Measurements from ENCODE around the gene PGLYRP2. TPM values are rescaled to one million over a fixed set of nuclear protein-coding genes. Genes with fewer than 3 reads are reported as not detected.

The PGLYRP2 gene
- polyA plus RNA-seq, 1 of the 3 experiments (the other 2 are of a cell fraction): not detected

- TF ChIP-seq, protein P1, sequence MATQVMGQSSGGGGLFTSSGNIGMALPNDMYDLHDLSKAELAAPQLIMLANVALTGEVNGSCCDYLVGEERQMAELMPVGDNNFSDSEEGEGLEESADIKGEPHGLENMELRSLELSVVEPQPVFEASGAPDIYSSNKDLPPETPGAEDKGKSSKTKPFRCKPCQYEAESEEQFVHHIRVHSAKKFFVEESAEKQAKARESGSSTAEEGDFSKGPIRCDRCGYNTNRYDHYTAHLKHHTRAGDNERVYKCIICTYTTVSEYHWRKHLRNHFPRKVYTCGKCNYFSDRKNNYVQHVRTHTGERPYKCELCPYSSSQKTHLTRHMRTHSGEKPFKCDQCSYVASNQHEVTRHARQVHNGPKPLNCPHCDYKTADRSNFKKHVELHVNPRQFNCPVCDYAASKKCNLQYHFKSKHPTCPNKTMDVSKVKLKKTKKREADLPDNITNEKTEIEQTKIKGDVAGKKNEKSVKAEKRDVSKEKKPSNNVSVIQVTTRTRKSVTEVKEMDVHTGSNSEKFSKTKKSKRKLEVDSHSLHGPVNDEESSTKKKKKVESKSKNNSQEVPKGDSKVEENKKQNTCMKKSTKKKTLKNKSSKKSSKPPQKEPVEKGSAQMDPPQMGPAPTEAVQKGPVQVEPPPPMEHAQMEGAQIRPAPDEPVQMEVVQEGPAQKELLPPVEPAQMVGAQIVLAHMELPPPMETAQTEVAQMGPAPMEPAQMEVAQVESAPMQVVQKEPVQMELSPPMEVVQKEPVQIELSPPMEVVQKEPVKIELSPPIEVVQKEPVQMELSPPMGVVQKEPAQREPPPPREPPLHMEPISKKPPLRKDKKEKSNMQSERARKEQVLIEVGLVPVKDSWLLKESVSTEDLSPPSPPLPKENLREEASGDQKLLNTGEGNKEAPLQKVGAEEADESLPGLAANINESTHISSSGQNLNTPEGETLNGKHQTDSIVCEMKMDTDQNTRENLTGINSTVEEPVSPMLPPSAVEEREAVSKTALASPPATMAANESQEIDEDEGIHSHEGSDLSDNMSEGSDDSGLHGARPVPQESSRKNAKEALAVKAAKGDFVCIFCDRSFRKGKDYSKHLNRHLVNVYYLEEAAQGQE (IDR thresholded peaks at IDR 0.05; ENCODE audit: low read depth, low read length): no peak
- no peak for TF ChIP-seq FOXJ3 (CRISPR knock-in tag; IDR thresholded peaks at IDR 0.05)
- TF ChIP-seq ZBTB33 (IDR thresholded peaks at IDR 0.05; ENCODE audit: borderline replicate concordance, low read depth): no peak
- TF ChIP-seq, protein P2, sequence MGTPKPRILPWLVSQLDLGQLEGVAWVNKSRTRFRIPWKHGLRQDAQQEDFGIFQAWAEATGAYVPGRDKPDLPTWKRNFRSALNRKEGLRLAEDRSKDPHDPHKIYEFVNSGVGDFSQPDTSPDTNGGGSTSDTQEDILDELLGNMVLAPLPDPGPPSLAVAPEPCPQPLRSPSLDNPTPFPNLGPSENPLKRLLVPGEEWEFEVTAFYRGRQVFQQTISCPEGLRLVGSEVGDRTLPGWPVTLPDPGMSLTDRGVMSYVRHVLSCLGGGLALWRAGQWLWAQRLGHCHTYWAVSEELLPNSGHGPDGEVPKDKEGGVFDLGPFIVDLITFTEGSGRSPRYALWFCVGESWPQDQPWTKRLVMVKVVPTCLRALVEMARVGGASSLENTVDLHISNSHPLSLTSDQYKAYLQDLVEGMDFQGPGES (IDR thresholded peaks at IDR 0.05; ENCODE audit: low read depth, low read length): no peak
- TF ChIP-seq CHD2 (IDR thresholded peaks at IDR 0.05; ENCODE audit: low read length, partially characterized antibody): no peak
- TF ChIP-seq SIN3A (IDR thresholded peaks at IDR 0.05; ENCODE audit: borderline replicate concordance, low read depth, low read length): no peak
- TF ChIP-seq USF1 (IDR thresholded peaks at IDR 0.05; ENCODE audit: borderline replicate concordance, low read depth): no peak
- no peak for TF ChIP-seq RFX5 (IDR thresholded peaks at IDR 0.05; ENCODE audit: low read length)
Measured at GRCh38 chr19:15488489-15489226, 9.4 kb upstream of the PGLYRP2 start (continued).

DNA sequence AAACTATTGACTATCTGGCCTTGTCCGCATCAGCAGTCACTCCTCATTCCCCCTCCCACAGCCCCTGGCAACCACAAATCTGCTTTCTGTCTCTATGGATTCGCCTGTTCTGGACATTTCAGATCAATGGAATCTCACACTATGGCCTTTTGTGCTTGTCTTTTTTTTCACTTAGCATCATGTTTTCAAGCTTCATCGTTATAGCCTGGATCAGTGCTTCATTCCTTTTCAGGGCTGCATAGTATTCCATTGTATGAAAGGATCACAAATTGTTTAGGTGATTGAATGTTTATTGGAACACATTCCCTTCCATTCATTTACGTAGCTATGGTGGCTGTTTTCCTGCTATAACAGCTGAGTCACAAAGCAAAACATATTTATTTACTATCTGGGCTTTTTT is 7.7 kb upstream of the PGLYRP2 start:
- POLR2A ChIA-PET: no interaction called here
- Histone ChIP-seq H3K9me2 (no peaks in the 10 kb centered on the region), H3K4me2 (no peak overlapping the region), H3K4me3 (ENCODE audit: low read depth in 2 of 2, low read length in 1 of 2) (no peak overlapping the region), H3F3A (replicated peaks; ENCODE audit: insufficient read depth) (no peaks in the 10 kb centered on the region), H4K20me1 (ENCODE audit: insufficient read depth) (no peaks in the 10 kb centered on the region), H3K27ac (ENCODE audit: low read depth in 2 of 2, low read length in 1 of 2) (no peak overlapping the region), H2AFZ (ENCODE audit: low read depth) (no peak overlapping the region), H3K4me1 (ENCODE audit: control insufficient read depth in 1 of 2, insufficient read depth in 2 of 2, low read depth in 1 of 2, low read length in 1 of 2) (no peaks in the 10 kb centered on the region), H3K27me3 (ENCODE audit: insufficient read depth) (no peaks in the 10 kb centered on the region; the same call in 1 of the 2 replicates), H3K9ac (no peak overlapping the region), H3K36me3 (replicated peaks in 1 of 2; ENCODE audit: control insufficient read depth in 1 of 2, insufficient read depth in 2 of 2, low read length in 1 of 2) (no peaks in the 10 kb centered on the region), H3K9me3 (no peaks in the 10 kb centered on the region), H3K79me2 (ENCODE audit: insufficient read depth) (no peaks in the 10 kb centered on the region)
- WGBS (ENCODE audit: low lambda C conversion rate): 39% methylated on average over 4 of the region's 4 CpGs
- no peak for DNase-seq
- CTCF ChIA-PET: no interaction called here
- TF ChIP-seq JUND (IDR thresholded peaks at IDR 0.05) (no peak), RXRA (IDR thresholded peaks at IDR 0.05; ENCODE audit: borderline replicate concordance, low read depth) (no peak), EP300 (IDR thresholded peaks at IDR 0.05; ENCODE audit: borderline replicate concordance in 1 of 2, low read depth in 1 of 2, low read length in 1 of 2) (no peak), SIN3A (IDR thresholded peaks at IDR 0.05; ENCODE audit: borderline replicate concordance, low read depth, low read length) (no peak), POLR2AphosphoS5 (IDR thresholded peaks at IDR 0.05; ENCODE audit: low read depth, low read length) (no peak), ZBTB33 (IDR thresholded peaks at IDR 0.05; ENCODE audit: borderline replicate concordance, low read depth) (no peak), EZH2phosphoT487 (IDR thresholded peaks at IDR 0.05; ENCODE audit: borderline replicate concordance, low read depth) (no peak), PBX3 (IDR thresholded peaks at IDR 0.05) (no peak), GABPA (IDR thresholded peaks at IDR 0.05; ENCODE audit: low read depth) (no peak), ELF1 (IDR thresholded peaks at IDR 0.05) (no peak)
- TF ChIP-seq, protein P2 (IDR thresholded peaks at IDR 0.05; ENCODE audit: low read depth, low read length): no peak

All from SK-N-SH (cell line).